Inflammatory macrophage treated with lipopolysaccharide for 4 hours (primary cell): ENCODE data around the gene CDKAL1.
"Not testable (repeated sequence)": the region's sequence is repeated elsewhere in the genome, so short reads cannot be mapped to it uniquely, and the experiment has no call there.

Experiments
- DNase-seq: peaks from one replicate; pipeline ENCODE4 v3.0.0-alpha.2; 2020

The CDKAL1 gene

GRCh38 chr6:20892365-20892764 is 358.1 kb downstream of the CDKAL1 start:
- no peak for DNase-seq

DNA sequence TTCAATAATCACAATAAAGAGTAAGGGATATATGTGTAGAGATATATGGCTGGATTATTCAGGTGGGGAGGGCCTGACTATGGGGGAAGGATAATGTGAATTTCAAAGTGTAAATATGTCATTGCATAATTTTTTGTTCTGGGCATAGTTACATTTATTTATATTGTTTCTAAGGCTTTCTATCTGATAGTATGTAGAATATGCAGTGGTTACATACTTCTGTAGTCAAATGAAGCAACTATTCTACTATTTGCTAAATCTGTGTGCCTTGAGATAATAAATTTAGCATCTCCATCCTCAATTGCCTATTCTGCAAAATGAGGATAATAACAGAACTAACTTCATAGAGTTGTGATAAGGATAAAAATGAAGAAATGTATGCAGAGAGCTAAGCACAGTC is 359.2 kb downstream of the CDKAL1 start:
- DNase-seq: no peak

DNA sequence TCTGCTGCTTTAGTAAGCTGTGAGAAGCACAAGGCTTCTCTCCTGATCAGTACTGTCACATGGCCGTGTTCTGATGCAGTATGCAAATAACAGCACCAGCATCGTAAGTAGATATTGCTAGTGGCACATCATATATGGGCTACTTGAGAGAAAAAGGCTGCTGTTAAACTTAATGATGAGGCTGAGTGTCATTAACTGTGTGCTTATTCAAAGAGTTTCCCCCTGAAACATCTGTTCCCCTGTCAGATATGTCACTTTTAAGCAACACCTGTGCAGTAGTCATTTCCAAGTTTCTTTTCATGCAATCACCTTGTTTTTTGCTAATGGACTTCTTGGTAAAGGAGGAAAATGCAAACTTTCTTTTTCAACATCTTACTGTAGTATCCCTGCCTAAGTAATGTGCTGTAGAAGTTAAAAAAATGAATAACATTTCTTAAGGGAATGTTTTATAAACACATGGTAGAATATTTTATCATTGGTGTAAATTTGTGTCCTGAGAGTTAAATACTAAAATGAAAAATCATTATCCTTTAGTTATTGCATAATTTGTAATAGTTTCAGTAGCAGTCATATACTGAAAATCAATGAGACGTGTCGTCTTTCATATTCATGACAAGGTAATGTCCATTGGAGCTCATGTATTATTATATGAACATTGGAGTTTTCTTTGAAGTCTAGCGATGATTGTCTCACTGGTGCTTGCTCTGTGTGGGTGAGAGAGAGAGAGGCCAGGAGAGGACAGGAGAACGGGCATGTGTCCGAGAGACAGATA is 366.3 kb downstream of the CDKAL1 start:
- DNase-seq: no peak

GRCh38 chr6:20905377-20905776 is 371.1 kb downstream of the CDKAL1 start:
- DNase-seq: no peak

- peak; percentile 90 for DNase-seq
Observed at GRCh38 chr6:20906945-20907344, 372.7 kb downstream of the CDKAL1 start.

DNA sequence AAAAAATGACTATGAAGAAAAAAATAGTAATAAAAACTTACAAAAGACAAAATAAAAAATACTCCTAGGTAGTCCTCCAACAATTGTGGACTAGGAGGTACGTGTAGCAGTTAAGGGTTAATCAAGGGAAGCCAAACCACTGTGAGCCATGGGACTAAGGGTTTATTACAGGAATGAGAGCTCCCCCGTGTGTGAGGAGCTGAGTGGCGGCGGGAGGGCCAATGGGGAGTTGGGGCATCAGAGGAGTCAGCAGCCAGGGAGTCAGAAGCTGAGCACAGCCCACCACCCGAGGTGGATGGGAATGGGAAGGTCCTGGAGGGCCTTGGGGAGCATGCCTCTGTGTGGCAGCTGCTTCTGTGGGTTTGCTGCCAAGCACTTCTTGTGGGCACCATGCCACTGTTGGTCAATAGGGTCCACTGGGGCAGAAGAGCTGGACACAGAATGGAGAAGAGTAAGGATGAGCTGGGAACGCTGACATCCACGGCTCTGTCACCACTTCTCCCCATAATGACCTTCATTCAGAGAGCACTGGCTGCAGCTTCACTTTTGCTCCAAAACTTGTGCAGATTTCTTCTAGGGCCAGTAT is 373.3 kb downstream of the CDKAL1 start:
- DNase-seq: no peak

DNA sequence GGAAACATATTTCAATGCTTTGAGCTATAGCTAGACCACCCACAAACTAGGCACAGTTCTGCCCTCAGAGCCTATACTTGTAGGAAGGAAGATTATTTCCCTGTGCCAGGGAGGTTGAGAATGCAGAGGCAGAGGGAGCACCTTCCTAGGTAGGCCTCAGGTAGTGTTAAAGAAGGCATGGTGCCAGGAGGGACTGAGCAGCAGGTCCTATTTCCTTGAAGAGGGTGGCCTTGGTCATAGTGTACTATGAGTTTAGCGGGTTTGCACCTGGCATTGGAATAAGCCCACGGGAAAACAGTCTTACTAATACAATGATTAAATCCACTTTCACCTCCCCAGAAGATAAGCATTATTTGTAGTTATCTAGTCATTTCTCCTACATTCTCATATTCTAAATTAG is 375.4 kb downstream of the CDKAL1 start:
- DNase-seq: no peak

DNA sequence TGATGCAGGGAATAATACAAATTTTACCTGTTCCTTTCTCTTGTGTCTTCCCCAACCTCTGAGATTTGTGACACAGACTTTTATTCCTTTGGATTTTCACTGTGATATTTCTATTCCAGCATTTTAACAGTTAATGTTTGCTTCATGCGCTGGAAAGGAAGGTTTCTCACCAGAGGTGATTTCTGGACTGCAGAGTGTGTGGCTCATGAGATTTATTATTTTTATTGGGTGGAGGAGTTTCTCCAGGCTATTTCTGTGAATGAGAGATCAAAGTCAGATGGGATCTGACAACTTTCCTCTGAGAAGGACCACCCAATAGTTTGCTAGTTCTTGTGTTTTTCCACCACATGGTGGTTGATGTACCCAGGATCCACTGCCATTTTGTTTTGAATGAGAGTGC is 377.5 kb downstream of the CDKAL1 start:
- DNase-seq: no peak

GRCh38 chr6:20915156-20915555 is 380.9 kb downstream of the CDKAL1 start:
- peak; percentile 93 for DNase-seq

GRCh38 chr6:20915626-20916025 is 381.4 kb downstream of the CDKAL1 start:
- no peak for DNase-seq

DNA sequence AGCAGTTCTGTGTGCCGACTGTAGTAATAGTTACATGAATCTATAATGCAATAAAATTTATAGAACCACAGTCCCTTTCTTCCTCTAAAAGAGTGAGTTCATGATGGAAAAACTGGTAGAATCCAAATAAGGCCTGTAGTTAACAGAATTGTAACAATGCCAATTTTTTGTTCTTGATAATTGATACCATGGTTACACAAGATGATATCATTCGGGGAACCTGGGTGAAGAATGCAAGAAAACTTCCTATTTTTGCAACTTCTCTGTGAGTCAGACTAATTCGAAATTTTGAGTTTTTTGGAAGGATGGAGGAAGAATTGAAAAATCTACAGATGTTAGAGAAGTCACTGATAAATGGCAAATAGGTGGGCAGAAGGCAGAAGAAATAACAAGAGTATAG is 381.8 kb downstream of the CDKAL1 start:
- DNase-seq: peak; percentile 78

DNA sequence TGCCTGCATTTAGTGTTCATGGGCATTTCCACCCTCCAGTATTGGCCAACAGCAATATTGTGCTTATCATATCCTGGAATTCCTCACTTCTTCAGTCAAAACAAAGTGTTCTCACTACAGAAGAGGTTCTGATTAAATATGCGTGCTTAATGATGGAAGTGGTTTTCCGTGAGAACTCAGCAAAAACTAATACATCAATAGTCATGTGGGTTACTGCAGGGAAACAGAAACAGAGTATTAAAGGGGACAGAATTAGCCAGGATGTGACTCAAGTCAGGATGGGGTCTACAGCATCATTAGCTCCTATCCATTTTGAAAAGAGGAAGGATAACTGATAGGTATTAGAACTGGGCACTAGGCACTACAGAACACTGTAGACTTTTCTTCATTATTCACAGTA is 384.6 kb downstream of the CDKAL1 start:
- no peak for DNase-seq

DNA sequence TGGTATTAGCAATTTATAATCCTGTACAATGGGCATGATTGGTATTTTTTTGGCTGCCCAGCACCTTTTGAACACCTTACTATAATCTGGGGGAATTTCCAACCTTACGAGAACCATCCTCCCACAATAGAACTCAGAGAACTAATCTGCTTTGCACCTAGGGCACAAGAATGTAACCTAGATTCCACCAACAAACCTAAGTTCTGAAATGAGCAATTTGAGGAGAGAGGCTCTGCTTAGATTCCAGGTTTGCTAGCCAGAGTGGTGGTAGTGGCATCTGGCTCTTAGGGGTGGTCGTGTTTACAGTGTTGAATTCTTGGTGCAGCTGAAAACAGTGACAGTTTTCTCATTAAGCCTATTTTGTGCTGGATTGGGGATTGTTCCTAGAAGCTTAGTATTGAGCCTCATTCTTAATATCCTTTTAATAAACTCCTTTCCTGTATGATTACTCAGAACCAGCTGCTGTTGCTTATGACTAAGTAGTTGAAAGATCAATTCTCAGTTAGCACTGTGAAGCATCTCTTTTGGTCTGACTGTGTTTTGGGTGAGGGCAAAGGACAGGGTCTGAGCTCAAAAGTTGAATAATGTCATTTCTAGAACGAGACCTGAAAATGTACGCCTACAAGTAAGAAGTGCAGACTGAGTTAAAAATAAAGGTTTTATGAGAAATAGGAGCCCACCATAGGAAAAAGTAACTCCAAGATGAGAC is 385.6 kb downstream of the CDKAL1 start:
- DNase-seq: no peak

GRCh38 chr6:20921578-20921977 is 387.3 kb downstream of the CDKAL1 start:
- DNase-seq: no peak

DNA sequence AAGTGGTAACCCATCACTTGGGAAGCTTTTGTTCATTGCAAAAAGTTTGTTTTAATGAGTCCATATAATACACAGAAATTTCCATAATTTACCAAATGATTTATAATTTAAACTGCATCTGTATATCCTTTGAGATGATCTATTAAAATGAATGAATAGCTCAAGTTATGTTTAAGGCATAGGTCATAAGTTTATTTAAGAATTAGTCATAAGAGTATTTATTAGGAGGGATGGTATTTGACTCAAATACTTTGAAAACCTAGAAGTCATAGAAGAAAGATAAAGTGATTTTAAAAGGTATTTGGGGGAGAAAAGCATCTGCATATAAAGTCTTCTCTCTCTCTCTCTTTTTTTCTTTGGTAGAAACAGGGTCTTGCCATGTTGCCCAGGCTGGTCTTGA is 388.5 kb downstream of the CDKAL1 start:
- DNase-seq: no peak

GRCh38 chr6:20924094-20924493 is 389.8 kb downstream of the CDKAL1 start:
- DNase-seq: not testable (repeated sequence)

DNA sequence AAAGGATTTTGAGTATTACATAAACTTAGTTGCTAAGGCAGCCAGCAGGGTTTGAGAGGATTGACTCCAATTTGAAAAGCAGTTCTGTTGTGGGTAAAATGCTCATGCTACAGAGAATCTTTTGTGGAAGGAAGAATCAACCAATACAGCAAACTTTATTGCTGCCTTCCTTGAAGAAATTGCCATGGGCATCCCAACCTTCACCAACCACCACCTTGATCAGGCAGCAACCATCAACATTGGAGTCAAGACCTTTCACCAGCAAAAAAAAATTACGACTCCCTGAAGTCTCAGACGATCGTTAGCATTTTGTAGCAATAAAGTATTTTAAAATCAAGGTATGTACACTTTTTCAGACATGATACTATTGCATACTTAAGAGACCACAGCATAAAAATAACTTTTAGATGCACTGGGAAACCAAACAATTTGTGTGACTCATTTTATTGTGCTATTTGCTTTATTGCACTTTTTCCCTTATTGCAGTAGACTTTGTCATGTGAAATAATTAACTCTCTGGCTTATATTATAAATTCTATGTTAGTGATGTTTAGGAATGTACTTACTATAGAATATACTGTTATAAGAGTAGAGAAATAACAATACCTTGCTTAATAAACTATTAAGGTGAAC is 390.8 kb downstream of the CDKAL1 start:
- DNase-seq: no peak

DNA sequence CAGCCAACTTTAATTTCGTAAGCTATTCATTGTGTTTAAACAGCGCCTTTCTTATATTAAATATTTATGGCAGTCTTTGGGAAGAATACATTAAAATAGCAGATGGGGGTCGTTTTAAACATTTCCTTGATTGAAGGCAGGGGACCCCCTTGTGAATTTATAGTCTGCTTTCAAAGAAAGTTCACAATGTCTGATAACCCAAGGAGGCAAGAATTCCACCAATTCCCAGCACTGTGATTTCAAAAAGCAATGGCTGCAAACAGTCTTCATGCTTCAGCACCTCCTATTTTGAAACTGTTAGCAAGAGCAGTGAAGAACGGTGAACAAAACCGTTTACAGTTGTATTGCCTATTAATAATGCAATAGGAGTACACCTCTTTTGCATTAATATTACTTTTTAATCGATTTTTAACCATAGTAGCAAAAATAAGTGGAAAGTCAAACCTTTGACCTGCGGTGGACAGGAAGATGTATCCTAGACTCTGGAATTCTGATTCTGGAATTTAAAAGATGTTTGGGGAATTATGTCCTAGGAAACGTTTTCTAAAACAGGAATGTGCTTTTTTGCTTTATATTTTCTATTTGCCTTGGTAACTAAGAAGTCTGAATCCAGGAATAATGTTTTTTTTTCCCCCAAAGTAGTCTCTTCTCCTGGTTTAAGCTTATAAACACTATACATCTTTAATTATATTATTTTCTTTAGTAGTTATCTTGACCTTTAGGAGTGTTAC is 393.0 kb downstream of the CDKAL1 start:
- DNase-seq: no peak

DNA sequence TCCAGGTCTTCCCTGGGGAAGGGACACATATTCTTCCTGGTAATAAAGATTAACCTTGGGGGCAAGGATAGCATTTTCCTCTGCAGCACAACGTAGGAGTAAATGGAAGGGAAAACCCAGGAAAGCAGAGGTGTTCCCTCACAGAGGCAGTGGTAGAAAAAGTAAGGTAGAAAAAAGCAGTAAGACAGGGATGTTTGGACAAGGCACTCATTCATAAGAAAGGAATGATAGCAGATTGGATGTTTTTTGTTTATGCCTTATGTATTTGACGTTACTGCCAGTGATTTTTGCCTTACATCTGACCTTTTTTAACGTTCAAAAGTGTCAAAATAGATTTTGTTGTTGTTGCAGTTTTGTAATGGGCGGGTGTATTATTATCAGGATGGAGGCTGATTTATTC is 395.0 kb downstream of the CDKAL1 start:
- no peak for DNase-seq

DNA sequence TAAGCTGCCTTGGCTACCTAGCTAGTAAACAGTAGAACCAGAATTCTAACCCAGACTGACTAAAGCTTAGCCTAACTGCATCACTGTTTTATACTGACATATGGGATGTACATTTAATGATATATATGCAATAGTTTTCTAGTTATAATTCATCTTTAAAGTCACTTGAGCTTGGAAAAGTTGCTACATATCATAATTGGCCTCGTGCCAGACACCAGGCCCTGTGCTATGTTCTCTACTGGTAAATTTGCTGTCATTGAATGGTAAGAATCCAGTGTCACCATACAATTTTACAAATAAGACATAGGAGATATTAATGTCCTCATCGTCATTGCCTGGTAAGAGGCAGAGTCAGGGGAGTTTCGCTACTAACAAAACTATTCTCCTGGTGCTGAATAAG is 396.8 kb downstream of the CDKAL1 start:
- no peak for DNase-seq

GRCh38 chr6:20931772-20932171 is 397.5 kb downstream of the CDKAL1 start:
- DNase-seq: no peak

GRCh38 chr6:20932284-20932683 is 398.0 kb downstream of the CDKAL1 start:
- DNase-seq: no peak
